PC-3 (cell line): ENCODE data around the gene CLECL1. TPM values are rescaled to one million over a fixed set of nuclear protein-coding genes. Genes with fewer than 3 reads are reported as not detected.

ENCODE experiments used
- ATAC-seq: fragments of 200-7000 bp; cut with Tn5 transposase; 2 replicates; pipeline ENCODE4 v1.9.1; 2020; ENCODE audit warnings: mild to moderate bottlenecking, moderate library complexity
- BruUV-seq: library from RNA; stranded (reverse); fragments of 400-500 nt; replicated peaks from 2 replicates; lab custom pipeline; 2021; lab: Mats Ljungman, UMichigan
- CTCF ChIA-PET: fragments of 300-600 bp; sonication (Branson Sonifier 250); formaldehyde crosslinking; loops from one replicate; lab custom pipeline; 2022; ENCODE audit warnings: antibody characterized with exemption; lab: Charles Lee
- POLR2A ChIA-PET: fragments of 300-600 bp; sonication (Branson Sonifier 250); formaldehyde crosslinking; loops from one replicate; lab custom pipeline; 2022; ENCODE audit warnings: antibody characterized with exemption; ENCODE audit not compliant: unreplicated experiment; lab: Charles Lee
- DNase-seq: peaks from one replicate; pipeline ENCODE4 v3.0.0-alpha.2; 2015
- H2AFZ ChIP-seq: fragments of 300-600 bp; sonication (generic); 2 replicates; pipeline ENCODE4 v1.6.0; 2016; ENCODE audit warnings: antibody characterized with exemption, low read length
- H3F3A ChIP-seq: fragments of 300-600 bp; sonication (generic); one replicate; pipeline ENCODE4 v1.6.0; 2017; ENCODE audit warnings: antibody characterized with exemption, low read length, control low read depth, mild to moderate bottlenecking; ENCODE audit not compliant: unreplicated experiment
- H3K27ac ChIP-seq: fragments of 300-600 bp; sonication (generic); 2 replicates; pipeline ENCODE4 v1.5.1; 2016; ENCODE audit warnings: mild to moderate bottlenecking, low read length
- H3K27me3 ChIP-seq: fragments of 300-600 bp; sonication (generic); 2 replicates; pipeline ENCODE4 v1.6.1; 2016; ENCODE audit warnings: low read length, mixed read lengths
- H3K36me3 ChIP-seq: fragments of 300-600 bp; sonication (generic); 2 replicates; pipeline ENCODE4 v1.6.1; 2016; ENCODE audit warnings: low read depth, mixed run types, low read length, mixed read lengths
- H3K4me1 ChIP-seq: fragments of 300-600 bp; sonication (generic); 2 replicates; pipeline ENCODE4 v1.5.1; 2016; ENCODE audit warnings: low read length; ENCODE audit not compliant: insufficient read depth
- H3K4me2 ChIP-seq: fragments of 300-600 bp; sonication (generic); 2 replicates; pipeline ENCODE4 v1.6.0; 2016; ENCODE audit warnings: low read length
- H3K4me3 ChIP-seq: fragments of 300-600 bp; sonication (generic); 2 replicates; pipeline ENCODE4 v1.5.1; 2016; ENCODE audit warnings: mild to moderate bottlenecking, low read length, mixed read lengths
- H3K79me2 ChIP-seq: fragments of 300-600 bp; sonication (generic); 2 replicates; pipeline ENCODE4 v1.6.1; 2017; ENCODE audit warnings: low read length, mixed read lengths
- H3K9ac ChIP-seq: fragments of 300-600 bp; sonication (generic); 2 replicates; pipeline ENCODE4 v1.6.0; 2016; ENCODE audit warnings: mild to moderate bottlenecking, low read length
- H3K9me2 ChIP-seq: fragments of 300-600 bp; sonication (generic); replicated peaks from 2 replicates; pipeline ENCODE4 v1.6.1; 2016; ENCODE audit warnings: mixed run types, low read length, mixed read lengths
- H3K9me3 ChIP-seq: fragments of 300-600 bp; sonication (generic); 2 replicates; pipeline ENCODE4 v1.6.1; 2016; ENCODE audit warnings: low read length, mixed read lengths
- H4K20me1 ChIP-seq: fragments of 300-600 bp; sonication (generic); 2 replicates; pipeline ENCODE4 v1.6.1; 2016; ENCODE audit warnings: low read length, mixed read lengths
- EZH2 ChIP-seq: fragments of 300-600 bp; sonication (generic); IDR thresholded peaks from one replicate; pipeline ENCODE4 v1.6.1; 2017; ENCODE audit warnings: antibody characterized with exemption, mild to moderate bottlenecking, low read length; ENCODE audit not compliant: unreplicated experiment
- EZH2phosphoT487 ChIP-seq: fragments of 300-600 bp; sonication (generic); IDR thresholded peaks from 2 replicates; pipeline ENCODE4 v1.6.1; 2018; ENCODE audit warnings: mild to moderate bottlenecking, antibody characterized with exemption, low read length, borderline replicate concordance
- intact Hi-C: fragments of 100-400 bp; cut with micrococcal nuclease; formaldehyde crosslinking; loops from 2 replicates; pipeline ENCODE4 v1.9.0; 2023
- total RNA-seq: library from RNA; depleted of rRNA; stranded (reverse); fragments of >200 nt; gene quantifications from 2 replicates; pipeline ENCODE4 v1.2.3, GENCODE V29; 2014
- TF ChIP-seq, protein P1 (sequence below): fragments of 300-600 bp; sonication (generic); conservative IDR thresholded peaks from 2 replicates; pipeline ENCODE4 v1.5.1; 2017; ENCODE audit warnings: antibody characterized with exemption, low read depth, mild to moderate bottlenecking, low read length

The CLECL1 gene
- total RNA-seq, 1 experiment from 2014 or later, result not detected

- no peak overlapping the region for H3K4me3 ChIP-seq
- H3K9ac ChIP-seq, result no peak overlapping the region
- H4K20me1 ChIP-seq, result no peaks in the 10 kb centered on the region
- TF ChIP-seq EZH2 (no peak), EZH2phosphoT487 (no peak)
- TF ChIP-seq, protein P1, sequence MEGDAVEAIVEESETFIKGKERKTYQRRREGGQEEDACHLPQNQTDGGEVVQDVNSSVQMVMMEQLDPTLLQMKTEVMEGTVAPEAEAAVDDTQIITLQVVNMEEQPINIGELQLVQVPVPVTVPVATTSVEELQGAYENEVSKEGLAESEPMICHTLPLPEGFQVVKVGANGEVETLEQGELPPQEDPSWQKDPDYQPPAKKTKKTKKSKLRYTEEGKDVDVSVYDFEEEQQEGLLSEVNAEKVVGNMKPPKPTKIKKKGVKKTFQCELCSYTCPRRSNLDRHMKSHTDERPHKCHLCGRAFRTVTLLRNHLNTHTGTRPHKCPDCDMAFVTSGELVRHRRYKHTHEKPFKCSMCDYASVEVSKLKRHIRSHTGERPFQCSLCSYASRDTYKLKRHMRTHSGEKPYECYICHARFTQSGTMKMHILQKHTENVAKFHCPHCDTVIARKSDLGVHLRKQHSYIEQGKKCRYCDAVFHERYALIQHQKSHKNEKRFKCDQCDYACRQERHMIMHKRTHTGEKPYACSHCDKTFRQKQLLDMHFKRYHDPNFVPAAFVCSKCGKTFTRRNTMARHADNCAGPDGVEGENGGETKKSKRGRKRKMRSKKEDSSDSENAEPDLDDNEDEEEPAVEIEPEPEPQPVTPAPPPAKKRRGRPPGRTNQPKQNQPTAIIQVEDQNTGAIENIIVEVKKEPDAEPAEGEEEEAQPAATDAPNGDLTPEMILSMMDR, result no peak
- no peaks in the 10 kb centered on the region for H3K36me3 ChIP-seq
- no peaks in the 10 kb centered on the region for H3K9me2 ChIP-seq
- ATAC-seq, result no peak
- H3K27me3 ChIP-seq, result no peaks in the 10 kb centered on the region
- H3K79me2 ChIP-seq, result no peaks in the 10 kb centered on the region
- H3K4me1 ChIP-seq, result peaks cover 7% of the 10 kb centered on the region
- H3F3A ChIP-seq, result no peaks in the 10 kb centered on the region
- POLR2A ChIA-PET, result no interaction called here
- BruUV-seq, result no TSS peak
- intact Hi-C loops, result no loop called here
- CTCF ChIA-PET, result no interaction called here
- H3K27ac ChIP-seq, result no peak overlapping the region
- DNase-seq, result no peak
- H2AFZ ChIP-seq, result no peak overlapping the region
- H3K4me2 ChIP-seq, result no peak overlapping the region
- H3K9me3 ChIP-seq, result no peaks in the 10 kb centered on the region
These were observed 31.3 kb downstream of the CLECL1 start for GRCh38 chr12:9701380-9702154.

DNA sequence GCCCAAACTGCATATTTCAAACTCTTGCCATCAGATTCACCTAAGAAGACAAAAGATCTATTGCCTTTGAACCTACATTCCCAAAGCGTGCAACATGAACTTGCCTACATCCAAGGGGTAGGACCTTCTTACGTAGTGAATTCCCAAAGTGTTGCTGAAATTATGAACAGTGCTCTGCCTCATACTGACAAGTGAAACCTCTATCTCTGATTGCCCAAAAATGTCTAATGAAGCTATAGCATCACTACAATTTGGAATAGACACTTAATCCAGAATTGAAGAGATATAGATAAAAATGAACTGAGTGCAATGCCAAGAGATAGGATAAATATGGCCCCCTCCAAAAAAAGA, 32.3 kb downstream of the CLECL1 start:
- Histone ChIP-seq H3K27ac (no peak overlapping the region), H3K79me2 (no peaks in the 10 kb centered on the region), H2AFZ (no peak overlapping the region), H3K4me3 (no peak overlapping the region), H3F3A (no peaks in the 10 kb centered on the region), H3K27me3 (no peaks in the 10 kb centered on the region), H3K4me1 (no peaks in the 10 kb centered on the region), H3K9me3 (no peaks in the 10 kb centered on the region), H3K9ac (no peak overlapping the region), H4K20me1 (no peaks in the 10 kb centered on the region), H3K36me3 (no peaks in the 10 kb centered on the region), H3K4me2 (no peak overlapping the region), H3K9me2 (no peaks in the 10 kb centered on the region)
- DNase-seq (no peak), ATAC-seq (no peak)
- no TSS peak for BruUV-seq
- POLR2A ChIA-PET, result interaction anchor here (0.6 kb wide), 1 partner anchor 53 kb away, joined by 3 read pairs; no protein-coding TSS in a partner anchor
- CTCF ChIA-PET, result no interaction called here
- TF ChIP-seq EZH2 (no peak), EZH2phosphoT487 (no peak)
- TF ChIP-seq, protein P1, result no peak
- intact Hi-C loops, result no loop called here
